HEK293 (cell line): ENCODE data around the gene LDLRAD4.

ENCODE experiments used
- CTCF ChIA-PET: fragments of 350-600 bp; formaldehyde crosslinking; extraction: SDS; loops from one replicate; lab custom pipeline; 2021; ENCODE audit warnings: antibody characterized with exemption; lab: Yijun Ruan, JAX
- POLR2A ChIA-PET: fragments of 300-600 bp; formaldehyde crosslinking; extraction: SDS; loops from one replicate; lab custom pipeline; 2020; ENCODE audit warnings: antibody characterized with exemption, inconsistent platforms; lab: Yijun Ruan, JAX
- H3K27ac ChIP-seq: fragments of 200-500 bp; sonication (Bioruptor generic); 2 replicates; pipeline ENCODE4 v1.5.1; 2014; ENCODE audit warnings: low read depth, low read length, control low read depth, inconsistent platforms; ENCODE audit errors: extremely low read depth
- H3K36me3 ChIP-seq, 2 experiments: fragments of 200-500 bp in 1 of 2; sonication (Bioruptor generic) in 1 of 2; 1 replicate in 1 of 2; 2 replicates in 1 of 2; pipeline ENCODE4 v1.5.1; 2014 to 2017; ENCODE audit warnings: inconsistent platforms in 2 of 2, low read length in 2 of 2; ENCODE audit not compliant: control insufficient read depth in 2 of 2, insufficient read depth in 1 of 2
- H3K4me1 ChIP-seq: fragments of 200-500 bp; sonication (Bioruptor generic); 2 replicates; pipeline ENCODE4 v1.5.1; 2014; ENCODE audit warnings: mild to moderate bottlenecking, low read length, inconsistent platforms; ENCODE audit not compliant: control insufficient read depth, insufficient read depth
- H3K4me3 ChIP-seq: 2 replicates; pipeline ENCODE4 v1.5.1; 2011; ENCODE audit warnings: low read depth, mild to moderate bottlenecking, control low read depth, low read length, moderate library complexity
- H3K9me3 ChIP-seq: fragments of 200-500 bp; sonication (Bioruptor generic); 2 replicates; pipeline ENCODE4 v1.5.1; 2014; ENCODE audit warnings: low read depth, low read length, inconsistent platforms; ENCODE audit not compliant: control insufficient read depth, insufficient read depth
- GLIS1 ChIP-seq: fragments of 450-650 bp; formaldehyde crosslinking; IDR thresholded peaks from 2 replicates; pipeline ENCODE4 v1.5.1; 2016; ENCODE audit warnings: missing biosample characterization, missing genetic modification characterization
- HOXC10 ChIP-seq: sonication (generic); formaldehyde crosslinking; IDR thresholded peaks from 2 replicates; pipeline ENCODE4 v1.8.1; 2023; ENCODE audit warnings: mild to moderate bottlenecking, missing genetic modification reagents
- KLF9 ChIP-seq: fragments of 450-650 bp; formaldehyde crosslinking; IDR thresholded peaks from 2 replicates; pipeline ENCODE4 v1.5.1; 2016; ENCODE audit warnings: missing biosample characterization, missing genetic modification characterization, low read depth
- WT1 ChIP-seq: fragments of 450-650 bp; formaldehyde crosslinking; IDR thresholded peaks from 2 replicates; pipeline ENCODE4 v1.5.1; 2016; ENCODE audit warnings: missing biosample characterization, missing genetic modification characterization
- ZBTB7A ChIP-seq: fragments of 450-650 bp; formaldehyde crosslinking; IDR thresholded peaks from 2 replicates; pipeline ENCODE4 v1.5.1; 2016; ENCODE audit warnings: low read depth, missing biosample characterization, missing genetic modification characterization
- ZNF132 ChIP-seq: fragments of 450-650 bp; formaldehyde crosslinking; IDR thresholded peaks from 2 replicates; pipeline ENCODE4 v1.5.1; 2017; ENCODE audit warnings: missing biosample characterization, missing genetic modification characterization, borderline replicate concordance
- ZNF140 ChIP-seq: fragments of 450-650 bp; formaldehyde crosslinking; IDR thresholded peaks from 2 replicates; pipeline ENCODE4 v1.5.1; 2016; ENCODE audit warnings: missing biosample characterization, missing genetic modification characterization
- ZNF175 ChIP-seq: fragments of 450-650 bp; formaldehyde crosslinking; IDR thresholded peaks from 2 replicates; pipeline ENCODE4 v1.5.1; 2016; ENCODE audit warnings: missing biosample characterization, missing genetic modification characterization
- ZNF202 ChIP-seq: fragments of 450-650 bp; formaldehyde crosslinking; IDR thresholded peaks from 2 replicates; pipeline ENCODE4 v1.5.1; 2016; ENCODE audit warnings: missing biosample characterization, missing genetic modification characterization, borderline replicate concordance
- ZNF211 ChIP-seq: fragments of 450-650 bp; formaldehyde crosslinking; IDR thresholded peaks from 2 replicates; pipeline ENCODE4 v1.5.1; 2016; ENCODE audit warnings: low read depth, missing biosample characterization, missing genetic modification characterization
- ZNF292 ChIP-seq: fragments of 450-650 bp; formaldehyde crosslinking; IDR thresholded peaks from 2 replicates; pipeline ENCODE4 v1.5.1; 2016; ENCODE audit warnings: low read depth, missing biosample characterization, missing genetic modification characterization, borderline replicate concordance
- ZNF473 ChIP-seq: fragments of 450-650 bp; formaldehyde crosslinking; IDR thresholded peaks from 2 replicates; pipeline ENCODE4 v1.5.1; 2017; ENCODE audit warnings: missing biosample characterization, missing genetic modification characterization
- ZNF510 ChIP-seq: fragments of 450-650 bp; formaldehyde crosslinking; IDR thresholded peaks from 2 replicates; pipeline ENCODE4 v1.5.1; 2018; ENCODE audit warnings: mild to moderate bottlenecking, missing genetic modification characterization, missing biosample characterization; ENCODE audit not compliant: insufficient replicate concordance
- ZNF530 ChIP-seq: fragments of 450-650 bp; formaldehyde crosslinking; IDR thresholded peaks from 2 replicates; pipeline ENCODE4 v1.5.1; 2016; ENCODE audit warnings: low read depth, missing biosample characterization, missing genetic modification characterization
- ZNF544 ChIP-seq: fragments of 450-650 bp; formaldehyde crosslinking; IDR thresholded peaks from 2 replicates; pipeline ENCODE4 v1.5.0; 2017; ENCODE audit warnings: missing biosample characterization, missing genetic modification characterization
- ZNF624 ChIP-seq: fragments of 450-650 bp; formaldehyde crosslinking; IDR thresholded peaks from 2 replicates; pipeline ENCODE4 v1.5.1; 2017; ENCODE audit warnings: missing biosample characterization, missing genetic modification characterization
- ZNF660 ChIP-seq: fragments of 450-650 bp; IDR thresholded peaks from 2 replicates; pipeline ENCODE4 v1.5.1; 2018; ENCODE audit warnings: missing biosample characterization, mild to moderate bottlenecking, missing genetic modification characterization
- ZNF670 ChIP-seq: fragments of 450-650 bp; formaldehyde crosslinking; IDR thresholded peaks from 2 replicates; pipeline ENCODE4 v1.5.1; 2016; ENCODE audit warnings: missing biosample characterization, missing genetic modification characterization, low read depth
- TF ChIP-seq, protein P1 (sequence below): fragments of 450-650 bp; formaldehyde crosslinking; IDR thresholded peaks from 2 replicates; pipeline ENCODE4 v1.5.1; 2016; ENCODE audit warnings: missing biosample characterization, missing genetic modification characterization, borderline replicate concordance
- TF ChIP-seq, protein P2 (sequence below): fragments of 450-650 bp; formaldehyde crosslinking; IDR thresholded peaks from 2 replicates; pipeline ENCODE4 v1.5.1; 2017; ENCODE audit warnings: missing biosample characterization, missing genetic modification characterization
- TF ChIP-seq, protein P3 (sequence below): IDR thresholded peaks from 2 replicates; pipeline ENCODE4 v1.6.1; 2011; ENCODE audit warnings: mild to moderate bottlenecking, low read depth, low read length, borderline replicate concordance
- TF ChIP-seq, protein P4 (sequence below): fragments of 450-650 bp; formaldehyde crosslinking; IDR thresholded peaks from 2 replicates; pipeline ENCODE4 v1.5.1; 2016; ENCODE audit warnings: missing biosample characterization, missing genetic modification characterization
- TF ChIP-seq, protein P5 (sequence below): fragments of 450-650 bp; formaldehyde crosslinking; IDR thresholded peaks from 2 replicates; pipeline ENCODE4 v1.5.1; 2016; ENCODE audit warnings: missing biosample characterization, missing genetic modification characterization

LDLRAD4 gene

DNA sequence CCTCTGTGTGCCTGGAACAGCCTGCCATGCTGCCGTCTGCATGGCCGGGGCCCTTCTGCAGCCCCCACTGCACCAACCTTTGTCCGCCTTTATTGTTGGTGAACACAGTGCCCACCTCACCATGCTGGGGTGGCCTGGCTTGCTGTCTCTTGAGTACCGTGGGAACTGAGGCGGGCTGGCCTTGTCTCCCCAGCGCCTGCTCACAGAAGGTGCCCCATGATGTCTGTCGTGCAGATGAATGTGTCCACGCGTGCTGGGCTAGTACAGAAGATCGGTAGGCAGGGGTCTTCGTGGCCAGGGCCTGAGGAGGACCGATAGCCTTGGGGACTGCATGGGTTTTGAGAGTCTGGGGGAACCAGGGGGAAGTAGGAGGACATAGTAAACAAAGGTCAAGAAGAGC lies 242.4 kb downstream of the LDLRAD4 start:
- no peaks in the 10 kb centered on the region for H3K9me3 ChIP-seq
- TF ChIP-seq GLIS1 (tag by site-specific recombination): no peak
- no peak for TF ChIP-seq ZNF140
- TF ChIP-seq ZNF292: no peak
- TF ChIP-seq ZBTB7A (tag by site-specific recombination): no peak
- TF ChIP-seq, protein P1, sequence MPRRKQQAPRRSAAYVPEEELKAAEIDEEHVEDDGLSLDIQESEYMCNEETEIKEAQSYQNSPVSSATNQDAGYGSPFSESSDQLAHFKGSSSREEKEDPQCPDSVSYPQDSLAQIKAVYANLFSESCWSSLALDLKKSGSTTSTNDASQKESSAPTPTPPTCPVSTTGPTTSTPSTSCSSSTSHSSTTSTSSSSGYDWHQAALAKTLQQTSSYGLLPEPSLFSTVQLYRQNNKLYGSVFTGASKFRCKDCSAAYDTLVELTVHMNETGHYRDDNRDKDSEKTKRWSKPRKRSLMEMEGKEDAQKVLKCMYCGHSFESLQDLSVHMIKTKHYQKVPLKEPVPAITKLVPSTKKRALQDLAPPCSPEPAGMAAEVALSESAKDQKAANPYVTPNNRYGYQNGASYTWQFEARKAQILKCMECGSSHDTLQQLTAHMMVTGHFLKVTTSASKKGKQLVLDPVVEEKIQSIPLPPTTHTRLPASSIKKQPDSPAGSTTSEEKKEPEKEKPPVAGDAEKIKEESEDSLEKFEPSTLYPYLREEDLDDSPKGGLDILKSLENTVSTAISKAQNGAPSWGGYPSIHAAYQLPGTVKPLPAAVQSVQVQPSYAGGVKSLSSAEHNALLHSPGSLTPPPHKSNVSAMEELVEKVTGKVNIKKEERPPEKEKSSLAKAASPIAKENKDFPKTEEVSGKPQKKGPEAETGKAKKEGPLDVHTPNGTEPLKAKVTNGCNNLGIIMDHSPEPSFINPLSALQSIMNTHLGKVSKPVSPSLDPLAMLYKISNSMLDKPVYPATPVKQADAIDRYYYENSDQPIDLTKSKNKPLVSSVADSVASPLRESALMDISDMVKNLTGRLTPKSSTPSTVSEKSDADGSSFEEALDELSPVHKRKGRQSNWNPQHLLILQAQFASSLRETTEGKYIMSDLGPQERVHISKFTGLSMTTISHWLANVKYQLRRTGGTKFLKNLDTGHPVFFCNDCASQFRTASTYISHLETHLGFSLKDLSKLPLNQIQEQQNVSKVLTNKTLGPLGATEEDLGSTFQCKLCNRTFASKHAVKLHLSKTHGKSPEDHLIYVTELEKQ (tag by site-specific recombination): no peak
- no peak for TF ChIP-seq ZNF660 (tag by site-specific recombination)
- TF ChIP-seq, protein P2, sequence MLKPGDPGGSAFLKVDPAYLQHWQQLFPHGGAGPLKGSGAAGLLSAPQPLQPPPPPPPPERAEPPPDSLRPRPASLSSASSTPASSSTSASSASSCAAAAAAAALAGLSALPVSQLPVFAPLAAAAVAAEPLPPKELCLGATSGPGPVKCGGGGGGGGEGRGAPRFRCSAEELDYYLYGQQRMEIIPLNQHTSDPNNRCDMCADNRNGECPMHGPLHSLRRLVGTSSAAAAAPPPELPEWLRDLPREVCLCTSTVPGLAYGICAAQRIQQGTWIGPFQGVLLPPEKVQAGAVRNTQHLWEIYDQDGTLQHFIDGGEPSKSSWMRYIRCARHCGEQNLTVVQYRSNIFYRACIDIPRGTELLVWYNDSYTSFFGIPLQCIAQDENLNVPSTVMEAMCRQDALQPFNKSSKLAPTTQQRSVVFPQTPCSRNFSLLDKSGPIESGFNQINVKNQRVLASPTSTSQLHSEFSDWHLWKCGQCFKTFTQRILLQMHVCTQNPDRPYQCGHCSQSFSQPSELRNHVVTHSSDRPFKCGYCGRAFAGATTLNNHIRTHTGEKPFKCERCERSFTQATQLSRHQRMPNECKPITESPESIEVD: no peak
- no peak for TF ChIP-seq ZNF624 (tag by site-specific recombination)
- no peak for TF ChIP-seq ZNF202
- TF ChIP-seq, all 188 proteins: peak for 0
- H3K27ac ChIP-seq: no peak overlapping the region
- no peaks in the 10 kb centered on the region for H3K36me3 ChIP-seq
- CTCF ChIA-PET: no interaction called here
- H3K4me1 ChIP-seq: no peaks in the 10 kb centered on the region
- no peak overlapping the region for H3K4me3 ChIP-seq
- POLR2A ChIA-PET: no interaction called here

DNA sequence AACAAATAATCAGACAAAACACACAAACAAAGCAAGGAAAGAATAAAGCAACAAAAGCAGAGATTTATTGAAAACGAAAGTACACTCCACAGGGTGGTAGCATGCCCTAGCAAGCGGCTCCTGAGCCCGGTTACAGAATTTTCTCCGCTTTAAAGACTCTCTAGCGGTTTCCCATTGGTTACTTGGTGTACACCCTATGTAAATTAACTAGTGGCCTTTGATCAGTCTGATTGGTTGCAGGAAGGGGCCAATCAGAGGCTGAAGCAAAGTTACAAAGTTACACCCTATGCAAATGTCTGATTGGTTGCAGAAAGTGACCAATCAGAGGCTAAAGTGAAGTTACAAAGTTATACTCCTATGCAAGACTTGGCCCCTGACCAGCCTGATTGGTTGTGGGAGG lies 242.9 kb downstream of the LDLRAD4 start:
- no peaks in the 10 kb centered on the region for H3K4me1 ChIP-seq
- POLR2A ChIA-PET: no interaction called here

DNA sequence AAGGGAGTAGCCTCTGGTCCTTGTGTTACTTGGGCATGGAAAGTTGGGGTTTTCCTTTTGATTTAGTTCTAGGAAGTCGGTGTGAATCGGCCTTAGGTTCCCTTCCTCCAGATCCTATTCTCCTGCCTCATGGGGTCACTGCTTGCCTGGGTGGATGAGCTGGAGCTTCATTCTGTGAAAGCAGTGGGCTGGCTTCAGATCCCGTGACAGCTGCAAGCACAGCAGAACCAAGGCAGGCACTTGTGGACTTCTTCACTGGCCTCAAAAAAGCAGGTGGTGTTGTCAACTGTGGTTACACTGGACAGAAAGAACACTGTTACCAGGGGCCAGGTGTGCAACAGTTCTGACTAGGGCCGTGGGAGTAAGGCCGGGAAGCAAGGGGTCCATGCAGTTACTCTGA lies 243.4 kb downstream of the LDLRAD4 start:
- POLR2A ChIA-PET: no interaction called here
- no peak overlapping the region for H3K27ac ChIP-seq
- no peaks in the 10 kb centered on the region for H3K4me1 ChIP-seq
- H3K4me3 ChIP-seq: no peak overlapping the region
- CTCF ChIA-PET: no interaction called here
- H3K9me3 ChIP-seq: no peaks in the 10 kb centered on the region
- H3K36me3 ChIP-seq: no peaks in the 10 kb centered on the region
- no peak for TF ChIP-seq ZNF473 (tag by site-specific recombination)
- TF ChIP-seq, protein P3, sequence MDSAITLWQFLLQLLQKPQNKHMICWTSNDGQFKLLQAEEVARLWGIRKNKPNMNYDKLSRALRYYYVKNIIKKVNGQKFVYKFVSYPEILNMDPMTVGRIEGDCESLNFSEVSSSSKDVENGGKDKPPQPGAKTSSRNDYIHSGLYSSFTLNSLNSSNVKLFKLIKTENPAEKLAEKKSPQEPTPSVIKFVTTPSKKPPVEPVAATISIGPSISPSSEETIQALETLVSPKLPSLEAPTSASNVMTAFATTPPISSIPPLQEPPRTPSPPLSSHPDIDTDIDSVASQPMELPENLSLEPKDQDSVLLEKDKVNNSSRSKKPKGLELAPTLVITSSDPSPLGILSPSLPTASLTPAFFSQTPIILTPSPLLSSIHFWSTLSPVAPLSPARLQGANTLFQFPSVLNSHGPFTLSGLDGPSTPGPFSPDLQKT: no peak
- TF ChIP-seq HOXC10 (CRISPR knock-in tag): no peak
- TF ChIP-seq, protein P4, sequence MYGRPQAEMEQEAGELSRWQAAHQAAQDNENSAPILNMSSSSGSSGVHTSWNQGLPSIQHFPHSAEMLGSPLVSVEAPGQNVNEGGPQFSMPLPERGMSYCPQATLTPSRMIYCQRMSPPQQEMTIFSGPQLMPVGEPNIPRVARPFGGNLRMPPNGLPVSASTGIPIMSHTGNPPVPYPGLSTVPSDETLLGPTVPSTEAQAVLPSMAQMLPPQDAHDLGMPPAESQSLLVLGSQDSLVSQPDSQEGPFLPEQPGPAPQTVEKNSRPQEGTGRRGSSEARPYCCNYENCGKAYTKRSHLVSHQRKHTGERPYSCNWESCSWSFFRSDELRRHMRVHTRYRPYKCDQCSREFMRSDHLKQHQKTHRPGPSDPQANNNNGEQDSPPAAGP (tag by site-specific recombination): no peak
- no peak for TF ChIP-seq KLF9 (tag by site-specific recombination)
- no peak for TF ChIP-seq ZNF544 (tag by site-specific recombination)
- TF ChIP-seq, protein P2: no peak
- no peak for TF ChIP-seq ZNF211 (tag by site-specific recombination)

More for the DNA sequence above, 242.9 kb downstream of the LDLRAD4 start:
- Histone ChIP-seq H3K27ac (no peak overlapping the region), H3K9me3 (no peaks in the 10 kb centered on the region), H3K36me3 (no peaks in the 10 kb centered on the region), H3K4me3 (no peak overlapping the region)
- no peak for TF ChIP-seq ZNF175 (tag by site-specific recombination)
- TF ChIP-seq ZNF530 (tag by site-specific recombination): no peak
- TF ChIP-seq ZNF510 (tag by site-specific recombination): no peak
- no peak for TF ChIP-seq ZNF132
- TF ChIP-seq, protein P5, sequence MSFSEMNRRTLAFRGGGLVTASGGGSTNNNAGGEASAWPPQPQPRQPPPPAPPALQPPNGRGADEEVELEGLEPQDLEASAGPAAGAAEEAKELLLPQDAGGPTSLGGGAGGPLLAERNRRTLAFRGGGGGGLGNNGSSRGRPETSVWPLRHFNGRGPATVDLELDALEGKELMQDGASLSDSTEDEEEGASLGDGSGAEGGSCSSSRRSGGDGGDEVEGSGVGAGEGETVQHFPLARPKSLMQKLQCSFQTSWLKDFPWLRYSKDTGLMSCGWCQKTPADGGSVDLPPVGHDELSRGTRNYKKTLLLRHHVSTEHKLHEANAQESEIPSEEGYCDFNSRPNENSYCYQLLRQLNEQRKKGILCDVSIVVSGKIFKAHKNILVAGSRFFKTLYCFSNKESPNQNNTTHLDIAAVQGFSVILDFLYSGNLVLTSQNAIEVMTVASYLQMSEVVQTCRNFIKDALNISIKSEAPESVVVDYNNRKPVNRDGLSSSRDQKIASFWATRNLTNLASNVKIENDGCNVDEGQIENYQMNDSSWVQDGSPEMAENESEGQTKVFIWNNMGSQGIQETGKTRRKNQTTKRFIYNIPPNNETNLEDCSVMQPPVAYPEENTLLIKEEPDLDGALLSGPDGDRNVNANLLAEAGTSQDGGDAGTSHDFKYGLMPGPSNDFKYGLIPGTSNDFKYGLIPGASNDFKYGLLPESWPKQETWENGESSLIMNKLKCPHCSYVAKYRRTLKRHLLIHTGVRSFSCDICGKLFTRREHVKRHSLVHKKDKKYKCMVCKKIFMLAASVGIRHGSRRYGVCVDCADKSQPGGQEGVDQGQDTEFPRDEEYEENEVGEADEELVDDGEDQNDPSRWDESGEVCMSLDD (tag by site-specific recombination): no peak
- no peak for TF ChIP-seq ZNF670 (tag by site-specific recombination)
- no peak for TF ChIP-seq WT1 (tag by site-specific recombination)
- CTCF ChIA-PET: no interaction called here
